HEK293 (cell line): ENCODE data around the gene TTC13.

Experiments
- BCL11B ChIP-seq: fragments of 450-650 bp; formaldehyde crosslinking; IDR thresholded peaks from 2 replicates; pipeline ENCODE4 v1.5.1; 2016; ENCODE audit warnings: low read depth, missing biosample characterization, missing genetic modification characterization
- IKZF3 ChIP-seq: fragments of 450-650 bp; IDR thresholded peaks from 2 replicates; pipeline ENCODE4 v1.5.0; 2018; ENCODE audit warnings: missing biosample characterization, mild to moderate bottlenecking, missing genetic modification characterization, moderate library complexity
- MZF1 ChIP-seq: fragments of 450-650 bp; formaldehyde crosslinking; IDR thresholded peaks from 2 replicates; pipeline ENCODE4 v1.5.1; 2017; ENCODE audit warnings: missing biosample characterization, missing genetic modification characterization, borderline replicate concordance
- SALL2 ChIP-seq: fragments of 450-650 bp; formaldehyde crosslinking; IDR thresholded peaks from 2 replicates; pipeline ENCODE4 v1.5.0; 2017; ENCODE audit warnings: missing biosample characterization, mild to moderate bottlenecking, missing genetic modification characterization, borderline replicate concordance
- TSHZ1 ChIP-seq: fragments of 450-650 bp; formaldehyde crosslinking; IDR thresholded peaks from 2 replicates; pipeline ENCODE4 v1.5.1; 2016; ENCODE audit warnings: missing biosample characterization, missing genetic modification characterization, borderline replicate concordance
- WT1 ChIP-seq: fragments of 450-650 bp; formaldehyde crosslinking; IDR thresholded peaks from 2 replicates; pipeline ENCODE4 v1.5.1; 2016; ENCODE audit warnings: missing biosample characterization, missing genetic modification characterization
- ZBTB20 ChIP-seq: fragments of 450-650 bp; formaldehyde crosslinking; IDR thresholded peaks from 2 replicates; pipeline ENCODE4 v1.5.1; 2016; ENCODE audit warnings: missing biosample characterization, missing genetic modification characterization
- ZBTB8A ChIP-seq: fragments of 450-650 bp; formaldehyde crosslinking; IDR thresholded peaks from 2 replicates; pipeline ENCODE4 v1.5.1; 2016; ENCODE audit warnings: missing biosample characterization, missing genetic modification characterization
- ZFHX2 ChIP-seq: fragments of 450-650 bp; formaldehyde crosslinking; conservative IDR thresholded peaks from 2 replicates; pipeline ENCODE4 v1.5.1; 2016; ENCODE audit warnings: missing biosample characterization, missing genetic modification characterization
- ZIC2 ChIP-seq: fragments of 450-650 bp; formaldehyde crosslinking; IDR thresholded peaks from 2 replicates; pipeline ENCODE4 v1.5.1; 2016; ENCODE audit warnings: missing biosample characterization, missing genetic modification characterization
- ZNF114 ChIP-seq: fragments of 450-650 bp; formaldehyde crosslinking; IDR thresholded peaks from 2 replicates; pipeline ENCODE4 v1.5.0; 2017; ENCODE audit warnings: missing biosample characterization, missing genetic modification characterization
- ZNF140 ChIP-seq: fragments of 450-650 bp; formaldehyde crosslinking; IDR thresholded peaks from 2 replicates; pipeline ENCODE4 v1.5.1; 2016; ENCODE audit warnings: missing biosample characterization, missing genetic modification characterization
- ZNF157 ChIP-seq: fragments of 450-650 bp; formaldehyde crosslinking; IDR thresholded peaks from 2 replicates; pipeline ENCODE4 v1.5.1; 2016; ENCODE audit warnings: missing biosample characterization, missing genetic modification characterization
- ZNF211 ChIP-seq: fragments of 450-650 bp; formaldehyde crosslinking; IDR thresholded peaks from 2 replicates; pipeline ENCODE4 v1.5.1; 2016; ENCODE audit warnings: low read depth, missing biosample characterization, missing genetic modification characterization
- ZNF24 ChIP-seq: fragments of 450-650 bp; formaldehyde crosslinking; IDR thresholded peaks from 2 replicates; pipeline ENCODE4 v1.5.1; 2016; ENCODE audit warnings: missing biosample characterization, missing genetic modification characterization
- ZNF266 ChIP-seq: fragments of 450-650 bp; formaldehyde crosslinking; IDR thresholded peaks from 2 replicates; pipeline ENCODE4 v1.5.1; 2016; ENCODE audit warnings: missing biosample characterization, missing genetic modification characterization, low read depth
- ZNF292 ChIP-seq: fragments of 450-650 bp; formaldehyde crosslinking; IDR thresholded peaks from 2 replicates; pipeline ENCODE4 v1.5.1; 2016; ENCODE audit warnings: low read depth, missing biosample characterization, missing genetic modification characterization, borderline replicate concordance
- ZNF311 ChIP-seq: fragments of 450-650 bp; formaldehyde crosslinking; IDR thresholded peaks from 2 replicates; pipeline ENCODE4 v1.5.1; 2017; ENCODE audit warnings: missing biosample characterization, missing genetic modification characterization, borderline replicate concordance
- ZNF350 ChIP-seq: fragments of 450-650 bp; formaldehyde crosslinking; IDR thresholded peaks from 2 replicates; pipeline ENCODE4 v1.5.0; 2017; ENCODE audit warnings: missing biosample characterization, mild to moderate bottlenecking, missing genetic modification characterization
- ZNF433 ChIP-seq: fragments of 450-650 bp; formaldehyde crosslinking; IDR thresholded peaks from 2 replicates; pipeline ENCODE4 v1.5.1; 2016; ENCODE audit warnings: missing biosample characterization, missing genetic modification characterization, low read depth
- ZNF544 ChIP-seq: fragments of 450-650 bp; formaldehyde crosslinking; IDR thresholded peaks from 2 replicates; pipeline ENCODE4 v1.5.0; 2017; ENCODE audit warnings: missing biosample characterization, missing genetic modification characterization
- ZNF549 ChIP-seq: fragments of 450-650 bp; IDR thresholded peaks from 2 replicates; pipeline ENCODE4 v1.5.1; 2018; ENCODE audit warnings: missing biosample characterization, missing genetic modification characterization, mild to moderate bottlenecking, inconsistent platforms, moderate library complexity
- ZNF558 ChIP-seq: fragments of 450-650 bp; formaldehyde crosslinking; IDR thresholded peaks from 2 replicates; pipeline ENCODE4 v1.5.1; 2016; ENCODE audit warnings: missing biosample characterization, missing genetic modification characterization
- ZNF580 ChIP-seq: fragments of 450-650 bp; formaldehyde crosslinking; IDR thresholded peaks from 2 replicates; pipeline ENCODE4 v1.5.1; 2016; ENCODE audit warnings: missing biosample characterization, missing genetic modification characterization
- ZNF610 ChIP-seq: fragments of 450-650 bp; formaldehyde crosslinking; IDR thresholded peaks from 2 replicates; pipeline ENCODE4 v1.5.1; 2016; ENCODE audit warnings: missing biosample characterization, missing genetic modification characterization, borderline replicate concordance
- ZNF623 ChIP-seq: fragments of 450-650 bp; formaldehyde crosslinking; IDR thresholded peaks from 2 replicates; pipeline ENCODE4 v1.5.1; 2016; ENCODE audit warnings: missing biosample characterization, missing genetic modification characterization
- ZNF658 ChIP-seq: fragments of 450-650 bp; formaldehyde crosslinking; IDR thresholded peaks from 2 replicates; pipeline ENCODE4; 2016; ENCODE audit warnings: missing biosample characterization, missing genetic modification characterization
- ZNF837 ChIP-seq: fragments of 450-650 bp; formaldehyde crosslinking; IDR thresholded peaks from 2 replicates; pipeline ENCODE4 v1.5.1; 2016; ENCODE audit warnings: missing biosample characterization, missing genetic modification characterization
- ZSCAN5A ChIP-seq: fragments of 450-650 bp; formaldehyde crosslinking; IDR thresholded peaks from 2 replicates; pipeline ENCODE4 v1.5.1; 2016; ENCODE audit warnings: missing biosample characterization, missing genetic modification characterization
- ZXDB ChIP-seq: fragments of 450-650 bp; formaldehyde crosslinking; IDR thresholded peaks from 2 replicates; pipeline ENCODE4 v1.5.1; 2016; ENCODE audit warnings: missing biosample characterization, missing genetic modification characterization
- TF ChIP-seq, protein P1 (sequence below): fragments of 450-650 bp; formaldehyde crosslinking; IDR thresholded peaks from 2 replicates; pipeline ENCODE4 v1.5.1; 2016; ENCODE audit warnings: missing biosample characterization, missing genetic modification characterization
- TF ChIP-seq, protein P2 (sequence below): fragments of 450-650 bp; formaldehyde crosslinking; conservative IDR thresholded peaks from 2 replicates; pipeline ENCODE4 v1.5.1; 2016; ENCODE audit warnings: low read depth, missing biosample characterization, missing genetic modification characterization

Gene TTC13

DNA sequence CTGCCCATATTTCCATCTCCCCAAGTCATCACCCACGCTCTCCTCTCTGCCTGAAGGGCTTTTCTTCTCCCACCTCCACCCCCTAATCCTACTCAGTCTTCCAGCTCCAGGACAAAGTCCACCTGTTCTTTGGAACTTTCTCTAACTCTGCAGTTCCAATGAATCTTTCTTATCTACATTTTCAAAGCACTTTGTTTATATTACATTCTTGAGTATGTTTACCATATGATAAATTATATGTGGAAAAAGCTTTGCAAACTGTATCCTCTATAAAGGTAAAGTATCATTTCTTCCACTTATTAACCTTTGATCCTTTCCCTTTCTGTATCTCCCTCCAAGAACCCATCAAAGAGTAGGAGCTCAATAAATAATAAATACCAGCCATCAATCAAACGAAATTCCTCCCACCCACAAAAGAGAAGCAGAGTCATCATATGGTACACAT is 39.7 kb downstream of the TTC13 start (continued):
- TF ChIP-seq ZNF837 (tag by site-specific recombination) (no peak), ZNF157 (no peak), BCL11B (tag by site-specific recombination) (no peak), ZNF658 (tag by site-specific recombination) (no peak), MZF1 (tag by site-specific recombination) (no peak), ZBTB20 (tag by site-specific recombination) (no peak), ZIC2 (tag by site-specific recombination) (no peak), ZXDB (tag by site-specific recombination) (peak; percentile 93), TSHZ1 (tag by site-specific recombination) (no peak), ZNF610 (tag by site-specific recombination) (peak; percentile 49; the same call in 1 of the 2 replicates), ZNF433 (tag by site-specific recombination) (no peak), ZBTB8A (tag by site-specific recombination) (no peak; the same call in 1 of the 2 replicates), ZNF266 (no peak), ZFHX2 (tag by site-specific recombination) (peak; percentile 99), ZNF544 (no peak), ZNF211 (tag by site-specific recombination) (no peak), ZNF311 (tag by site-specific recombination) (no peak), ZNF292 (tag by site-specific recombination) (no peak), ZNF580 (tag by site-specific recombination) (peak; percentile 75; the same call in 1 of the 2 replicates), ZNF350 (tag by site-specific recombination) (no peak), ZNF549 (no peak), ZNF623 (tag by site-specific recombination) (no peak), IKZF3 (tag by site-specific recombination) (no peak), ZNF140 (tag by site-specific recombination) (no peak), SALL2 (tag by site-specific recombination) (no peak), ZSCAN5A (tag by site-specific recombination) (no peak), WT1 (0 out of 2 replicates have a peak, but pooled peaks have one; percentile 33), ZNF24 (0 out of 2 replicates have a peak, but pooled peaks have one; percentile 67), ZNF114 (tag by site-specific recombination) (no peak), ZNF558 (tag by site-specific recombination) (no peak)
- TF ChIP-seq, protein P1, sequence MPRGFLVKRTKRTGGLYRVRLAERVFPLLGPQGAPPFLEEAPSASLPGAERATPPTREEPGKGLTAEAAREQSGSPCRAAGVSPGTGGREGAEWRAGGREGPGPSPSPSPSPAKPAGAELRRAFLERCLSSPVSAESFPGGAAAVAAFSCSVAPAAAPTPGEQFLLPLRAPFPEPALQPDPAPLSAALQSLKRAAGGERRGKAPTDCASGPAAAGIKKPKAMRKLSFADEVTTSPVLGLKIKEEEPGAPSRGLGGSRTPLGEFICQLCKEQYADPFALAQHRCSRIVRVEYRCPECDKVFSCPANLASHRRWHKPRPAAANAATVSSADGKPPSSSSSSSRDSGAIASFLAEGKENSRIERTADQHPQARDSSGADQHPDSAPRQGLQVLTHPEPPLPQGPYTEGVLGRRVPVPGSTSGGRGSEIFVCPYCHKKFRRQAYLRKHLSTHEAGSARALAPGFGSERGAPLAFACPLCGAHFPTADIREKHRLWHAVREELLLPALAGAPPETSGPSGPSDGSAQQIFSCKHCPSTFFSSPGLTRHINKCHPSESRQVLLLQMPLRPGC (tag by site-specific recombination): no peak
- TF ChIP-seq, protein P2, sequence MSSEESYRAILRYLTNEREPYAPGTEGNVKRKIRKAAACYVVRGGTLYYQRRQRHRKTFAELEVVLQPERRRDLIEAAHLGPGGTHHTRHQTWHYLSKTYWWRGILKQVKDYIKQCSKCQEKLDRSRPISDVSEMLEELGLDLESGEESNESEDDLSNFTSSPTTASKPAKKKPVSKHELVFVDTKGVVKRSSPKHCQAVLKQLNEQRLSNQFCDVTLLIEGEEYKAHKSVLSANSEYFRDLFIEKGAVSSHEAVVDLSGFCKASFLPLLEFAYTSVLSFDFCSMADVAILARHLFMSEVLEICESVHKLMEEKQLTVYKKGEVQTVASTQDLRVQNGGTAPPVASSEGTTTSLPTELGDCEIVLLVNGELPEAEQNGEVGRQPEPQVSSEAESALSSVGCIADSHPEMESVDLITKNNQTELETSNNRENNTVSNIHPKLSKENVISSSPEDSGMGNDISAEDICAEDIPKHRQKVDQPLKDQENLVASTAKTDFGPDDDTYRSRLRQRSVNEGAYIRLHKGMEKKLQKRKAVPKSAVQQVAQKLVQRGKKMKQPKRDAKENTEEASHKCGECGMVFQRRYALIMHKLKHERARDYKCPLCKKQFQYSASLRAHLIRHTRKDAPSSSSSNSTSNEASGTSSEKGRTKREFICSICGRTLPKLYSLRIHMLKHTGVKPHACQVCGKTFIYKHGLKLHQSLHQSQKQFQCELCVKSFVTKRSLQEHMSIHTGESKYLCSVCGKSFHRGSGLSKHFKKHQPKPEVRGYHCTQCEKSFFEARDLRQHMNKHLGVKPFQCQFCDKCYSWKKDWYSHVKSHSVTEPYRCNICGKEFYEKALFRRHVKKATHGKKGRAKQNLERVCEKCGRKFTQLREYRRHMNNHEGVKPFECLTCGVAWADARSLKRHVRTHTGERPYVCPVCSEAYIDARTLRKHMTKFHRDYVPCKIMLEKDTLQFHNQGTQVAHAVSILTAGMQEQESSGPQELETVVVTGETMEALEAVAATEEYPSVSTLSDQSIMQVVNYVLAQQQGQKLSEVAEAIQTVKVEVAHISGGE (tag by site-specific recombination): no peak
